Stimulated activated CD4-positive, alpha-beta T cell treated with anti-CD3 and anti-CD28 coated beads, Interleukin-15, amount 100 ng/mL, for 48 hours (primary cell): ENCODE measurements around the gene MRPL1.
A peak's percentile ranks its signal among the peaks of the same experiment; 100 is the strongest.
"Not testable (repeated sequence)": the region's sequence is repeated elsewhere in the genome, so short reads cannot be mapped to it uniquely, and the experiment has no call there.

ENCODE experiments used
- DNase-seq, 2 donors: peaks; one replicate each; pipeline ENCODE4 v3.0.0-alpha.2; 2020; ENCODE audit warnings: low read depth in 2 of 2

The MRPL1 gene

DNA sequence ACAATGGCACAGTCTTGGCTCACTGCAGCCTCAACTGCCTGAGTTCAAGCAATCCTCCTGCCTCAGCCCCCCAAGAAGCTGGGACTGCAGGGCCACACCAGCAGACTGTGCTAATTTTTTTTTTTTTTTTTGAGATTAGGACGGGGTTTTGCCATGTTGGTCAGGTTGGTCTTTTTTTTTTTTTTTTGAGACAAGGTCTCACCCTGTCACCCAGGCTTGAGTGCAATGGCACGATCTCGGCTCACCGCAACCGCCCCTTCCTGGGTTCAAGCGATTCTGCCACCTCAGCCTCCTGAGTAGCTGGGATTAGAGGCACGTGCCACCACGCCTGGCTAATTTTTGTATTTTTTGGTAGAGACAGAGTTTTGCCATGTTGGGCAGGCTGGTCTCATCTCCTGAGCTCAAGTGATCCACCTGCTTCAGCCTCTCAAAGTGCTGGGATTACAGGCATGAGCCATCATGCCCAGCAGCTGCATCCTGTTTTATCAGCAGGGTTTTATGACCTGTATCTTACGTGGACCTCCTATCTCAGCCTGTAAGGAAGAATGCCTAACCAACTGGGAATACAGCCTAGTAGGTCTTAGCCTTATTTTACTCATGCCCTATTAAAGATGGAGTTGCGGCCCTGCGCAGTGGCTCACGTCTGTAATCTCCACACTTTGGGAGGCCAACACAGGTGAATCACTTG is 13.2 kb upstream of the MRPL1 start:
- DNase-seq = no peak

DNA sequence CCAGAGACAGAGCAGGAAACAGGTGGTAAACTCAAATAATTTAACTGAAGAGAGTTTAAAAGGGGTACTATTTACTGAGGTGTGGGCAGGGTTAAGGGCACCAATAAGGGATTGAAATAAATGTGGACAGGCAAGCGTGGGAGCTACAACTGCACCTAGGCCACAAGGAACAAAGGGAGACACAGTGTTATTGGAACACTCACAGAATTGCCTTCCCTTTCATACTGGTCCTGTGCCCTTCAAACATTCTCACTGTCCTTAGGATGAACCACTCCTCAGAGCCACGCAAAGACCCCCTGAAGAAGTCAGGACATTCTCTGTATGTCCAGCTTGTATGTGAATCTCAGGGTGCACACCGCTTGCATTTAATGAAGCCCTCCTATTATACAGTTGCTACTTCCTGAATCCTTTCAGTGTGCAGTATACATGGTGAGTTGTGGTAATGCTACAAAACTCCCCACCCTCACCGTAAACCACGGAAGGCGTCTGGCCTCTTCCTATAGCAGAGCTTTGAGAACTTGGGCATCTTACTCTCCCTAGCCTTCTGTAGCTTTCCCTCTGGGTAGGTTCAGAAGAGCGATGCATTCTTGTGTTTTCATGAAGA is 9.6 kb upstream of the MRPL1 start:
- peak; percentile 43 to 47 for DNase-seq

DNA sequence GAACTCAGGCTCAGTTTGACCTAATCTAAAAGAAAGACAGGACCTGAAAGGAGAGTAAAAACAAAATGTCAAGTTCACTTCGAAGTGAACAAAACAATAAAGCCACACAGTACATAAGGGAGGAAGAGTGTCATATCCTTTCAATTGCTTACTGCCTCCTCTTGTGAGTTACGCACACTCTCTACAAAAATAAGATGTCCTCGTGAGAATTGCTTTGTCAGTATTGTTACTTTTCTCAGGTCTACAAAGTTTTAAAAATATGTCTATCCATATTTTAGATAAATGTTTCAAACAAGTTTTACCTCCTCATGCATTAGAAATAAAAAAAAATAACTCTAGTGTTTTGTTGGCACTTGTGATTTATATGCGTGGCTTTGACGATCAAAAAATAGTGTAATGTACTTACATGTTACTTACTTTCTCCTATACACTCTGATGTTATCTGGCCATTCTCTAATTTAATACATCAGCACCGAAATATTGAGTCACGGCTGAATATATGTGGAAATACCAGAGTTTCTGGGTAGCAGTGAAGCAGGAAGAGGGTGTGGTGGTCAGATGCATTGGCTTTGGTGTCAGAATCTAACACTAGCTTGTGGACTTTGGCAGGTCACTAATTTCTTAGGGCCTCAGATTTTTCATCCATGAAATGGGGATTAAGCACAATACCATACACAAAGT is 8.1 kb upstream of the MRPL1 start:
- no peak for DNase-seq

DNA sequence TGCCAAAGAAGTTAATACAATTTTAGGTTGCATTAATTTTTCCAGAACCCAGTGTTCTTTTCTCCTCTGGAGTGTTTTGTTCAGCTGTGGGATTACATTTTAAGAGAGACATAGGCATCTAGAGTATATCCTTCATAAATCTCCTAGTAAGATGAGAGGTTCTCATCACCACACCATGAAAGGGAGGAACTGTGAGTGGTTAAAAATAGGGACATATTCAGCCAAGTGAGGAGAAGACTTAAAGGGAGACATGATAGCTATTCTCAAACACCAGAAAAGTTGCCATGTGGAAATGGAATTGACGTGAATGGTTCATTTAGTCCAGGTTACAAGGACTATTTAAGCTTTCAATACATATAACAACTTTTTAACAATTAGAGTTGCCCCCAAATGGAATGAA is 6.5 kb upstream of the MRPL1 start:
- no peak for DNase-seq

DNA sequence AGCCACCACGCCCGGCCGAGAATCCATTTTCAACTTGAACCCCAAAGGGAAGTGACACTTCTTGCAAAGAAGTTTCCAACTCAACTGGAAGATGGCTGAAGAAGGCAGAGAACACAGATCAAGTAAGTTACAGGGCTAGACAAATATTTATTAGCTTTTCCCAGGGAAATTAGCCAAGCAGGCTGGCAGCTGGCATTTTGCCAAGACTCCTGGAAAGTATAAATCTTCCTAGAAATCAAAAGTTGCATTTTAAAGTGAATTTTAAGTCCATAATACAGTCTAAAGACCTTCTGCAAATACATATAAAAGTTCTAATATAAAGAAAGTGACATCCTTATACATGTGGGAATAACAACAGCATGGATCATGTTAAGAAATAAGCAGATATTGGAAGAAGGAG is 3.4 kb upstream of the MRPL1 start:
- DNase-seq = no peak

DNA sequence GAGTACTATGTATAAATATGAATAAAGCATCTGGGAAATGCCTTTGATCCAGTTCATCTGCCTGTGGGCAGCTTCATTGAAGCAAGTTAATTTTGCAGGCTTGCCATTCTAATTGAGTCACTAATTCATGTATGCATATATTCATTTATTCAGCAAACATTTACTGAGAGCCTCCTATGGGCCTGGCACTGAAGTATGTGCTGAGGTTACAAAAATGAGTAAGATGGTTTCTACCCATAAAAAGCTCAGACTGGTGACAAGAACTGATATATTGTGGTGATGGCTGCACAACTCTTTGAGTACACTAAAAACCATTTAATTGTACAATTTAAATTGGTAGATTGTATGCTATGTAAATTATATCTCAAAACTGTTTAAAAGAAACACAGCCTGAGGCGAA is 1.1 kb upstream of the MRPL1 start:
- DNase-seq = no peak

DNA sequence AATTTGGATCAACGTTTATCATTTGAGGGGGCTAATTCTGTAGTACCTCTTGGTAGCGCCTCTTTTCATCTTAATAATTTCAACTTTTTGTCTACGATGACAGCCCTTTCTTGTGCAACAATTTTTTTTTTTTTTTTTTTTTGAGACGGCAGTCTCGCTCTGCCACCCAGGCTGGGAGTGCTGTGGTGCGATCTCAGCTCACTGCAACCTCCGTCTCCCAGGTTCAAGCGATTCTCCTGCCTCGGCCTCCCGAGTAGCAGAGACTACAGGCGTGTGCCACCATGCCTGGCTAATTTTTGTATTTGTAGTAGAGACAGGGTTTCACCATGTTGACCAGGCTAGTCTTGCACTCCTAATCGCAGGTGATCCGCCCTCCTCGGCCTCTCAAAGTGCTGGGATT is 711 bp downstream of the MRPL1 start:
- not testable (repeated sequence) for DNase-seq

DNA sequence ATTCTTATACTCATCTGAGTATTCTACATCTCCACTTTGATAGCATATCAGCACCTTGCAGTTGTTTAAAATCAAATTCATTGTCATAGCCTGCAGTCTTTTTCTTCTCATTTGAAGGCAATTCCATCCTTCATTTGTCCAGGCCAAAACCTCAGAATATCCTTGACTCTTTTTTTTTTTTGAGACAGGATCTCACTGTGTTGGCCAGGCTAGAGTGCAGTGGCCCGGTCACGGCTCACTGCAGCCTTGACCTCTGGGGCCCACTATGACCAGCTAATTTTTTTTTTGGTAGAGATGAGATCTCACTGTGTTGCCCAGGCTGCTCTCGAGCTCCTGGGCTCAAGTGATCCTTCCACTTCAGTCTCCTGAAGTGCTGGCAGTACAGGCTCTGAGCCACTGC is 2.6 kb downstream of the MRPL1 start:
- DNase-seq = no peak

DNA sequence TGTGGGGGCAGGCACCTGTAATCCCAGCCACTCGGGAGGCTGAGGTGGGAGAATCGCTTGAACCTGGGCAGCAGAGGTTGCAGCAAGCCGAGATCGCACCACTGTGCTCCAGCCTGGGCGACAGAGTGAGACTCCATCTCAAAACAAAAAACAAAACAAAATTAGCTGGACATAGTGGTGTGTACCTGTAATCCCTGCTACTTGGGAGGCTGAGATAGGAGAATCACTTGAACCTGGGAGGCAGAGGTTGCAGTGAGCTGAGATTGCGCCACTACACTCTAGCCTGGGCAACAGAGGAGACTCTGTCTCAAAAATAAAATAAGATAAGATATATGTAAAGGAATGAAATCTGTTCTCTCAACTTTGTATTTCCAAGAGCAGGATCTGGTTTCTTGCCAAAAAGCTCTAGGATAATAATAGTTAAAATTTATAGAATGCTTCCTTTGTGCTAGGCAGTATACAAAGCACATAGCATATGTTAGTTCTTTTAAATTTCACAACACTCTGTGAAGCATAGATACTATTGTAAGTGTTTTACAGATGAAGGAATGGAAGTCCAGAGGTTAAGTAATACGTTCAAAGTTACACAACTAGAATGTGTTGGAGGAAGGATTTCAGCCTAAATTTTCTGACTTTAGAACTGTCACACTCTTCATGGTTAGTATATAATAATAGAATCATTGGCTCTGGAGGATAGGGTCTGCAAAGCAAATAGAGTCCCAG is 10.3 kb downstream of the MRPL1 start:
- no peak for DNase-seq

DNA sequence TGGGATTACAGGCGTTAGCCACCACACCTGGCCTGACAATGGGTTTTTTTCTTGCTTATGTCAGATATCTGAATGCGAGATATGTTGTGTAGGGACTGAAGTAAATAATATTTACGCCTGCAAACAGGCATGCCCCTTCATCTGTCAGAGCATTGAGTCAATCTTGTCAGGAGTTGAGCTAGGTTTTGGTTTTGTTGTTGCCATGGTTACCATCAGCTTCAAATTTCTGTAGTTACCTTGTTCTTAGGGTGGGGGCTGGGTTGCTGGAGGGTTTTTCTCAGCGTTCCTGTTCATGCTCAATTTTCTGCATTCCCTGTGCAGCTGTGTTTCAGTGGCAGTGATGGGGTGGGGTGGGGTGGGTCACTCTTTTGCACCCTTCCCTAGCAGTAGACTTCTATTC is 14.5 kb downstream of the MRPL1 start:
- no peak for DNase-seq

DNA sequence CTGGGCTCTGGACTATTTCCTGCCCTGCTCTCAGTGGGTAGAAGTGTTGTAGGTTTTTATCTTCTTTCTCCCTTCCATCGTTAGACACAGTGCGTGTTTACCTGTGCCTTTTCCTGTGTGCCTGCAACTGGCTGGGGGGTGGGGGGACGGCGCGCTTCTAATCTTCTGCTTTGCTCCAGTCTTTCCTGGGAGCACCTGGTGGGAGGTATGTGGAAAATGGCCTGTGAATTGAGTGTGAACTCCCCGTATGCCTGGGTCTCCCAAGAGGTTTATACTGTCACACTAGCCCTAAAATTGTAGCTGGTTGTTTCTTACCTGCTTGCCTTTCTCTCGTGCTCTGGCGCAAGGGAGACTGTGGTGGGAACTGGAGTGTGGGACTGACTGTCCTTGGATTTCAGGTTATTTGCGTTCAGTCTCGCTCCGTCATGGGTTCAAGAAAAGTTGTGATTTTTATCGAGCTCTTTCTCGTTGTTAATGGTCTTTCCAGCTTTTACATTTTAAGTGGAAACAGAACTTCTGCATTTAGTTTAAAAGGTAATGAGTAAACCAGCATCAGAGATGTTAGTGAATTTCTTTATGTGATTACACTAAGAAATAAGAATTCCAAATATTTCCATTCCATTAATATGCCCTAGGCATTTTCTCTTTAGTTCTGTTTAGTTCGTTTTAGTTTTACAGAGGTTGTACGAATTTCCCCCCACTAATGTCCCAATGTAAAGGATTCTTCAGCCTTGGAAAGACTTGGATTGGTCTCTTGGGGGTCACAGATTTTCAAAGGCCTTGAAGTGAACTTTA is 15.3 kb downstream of the MRPL1 start:
- no peak for DNase-seq

DNA sequence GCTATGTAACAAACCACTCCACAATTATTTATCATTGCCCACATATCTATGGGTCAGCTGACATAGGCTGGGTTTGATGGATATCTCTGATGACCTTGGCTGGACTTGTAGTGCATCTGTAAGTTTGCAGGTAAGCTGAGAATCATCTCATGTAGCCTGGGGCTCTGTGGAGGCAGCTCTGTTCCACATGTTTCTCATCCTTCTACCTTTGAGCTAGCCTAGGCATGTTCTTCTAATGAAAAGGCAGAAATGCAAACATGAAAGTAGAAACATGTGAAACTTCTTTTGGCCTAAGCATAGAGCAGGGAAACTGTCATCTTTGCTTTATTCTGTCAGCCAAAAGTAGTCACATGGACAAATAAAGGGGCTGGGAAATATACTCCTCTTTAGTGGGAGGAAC is 18.2 kb downstream of the MRPL1 start:
- DNase-seq = no peak

DNA sequence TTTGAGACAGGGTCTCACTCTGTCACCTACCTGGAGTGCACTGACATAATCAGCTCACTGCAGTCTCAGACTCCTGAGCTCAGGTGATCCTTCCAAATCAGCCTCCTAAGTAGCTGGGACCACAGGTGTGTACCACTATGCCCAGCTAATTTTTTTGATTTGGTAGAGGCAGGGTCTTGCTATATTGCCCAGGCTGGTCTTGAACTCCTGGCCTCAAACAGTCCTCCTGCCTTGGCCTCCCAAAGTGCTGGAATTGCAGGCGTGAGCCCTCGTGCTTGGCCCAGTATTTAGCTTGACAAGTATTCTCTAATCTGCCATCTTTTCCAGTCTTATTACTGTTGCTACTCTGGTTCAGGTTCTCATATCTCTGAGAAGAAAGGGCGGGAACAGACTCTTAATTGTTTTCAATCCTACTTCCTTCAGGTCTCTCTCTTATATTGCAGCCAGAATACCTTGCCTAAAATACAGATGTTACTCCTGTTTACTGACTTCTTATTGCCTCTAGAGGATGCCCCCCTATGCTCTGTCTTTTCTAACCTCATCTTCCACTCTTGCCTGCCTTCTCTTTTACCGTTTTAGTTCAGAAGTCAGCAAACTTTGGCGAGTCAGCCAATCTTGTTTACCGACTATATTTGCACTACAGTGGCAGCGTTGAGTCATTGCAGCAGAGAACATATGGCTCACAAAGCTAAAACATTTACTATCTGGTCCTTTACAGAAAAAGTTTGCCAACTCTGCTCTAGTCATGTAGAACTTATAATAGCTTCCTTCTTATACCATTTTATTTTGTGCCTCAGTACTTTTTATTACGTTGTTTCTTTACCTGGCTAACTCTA is 19.0 kb downstream of the MRPL1 start:
- DNase-seq = no peak

DNA sequence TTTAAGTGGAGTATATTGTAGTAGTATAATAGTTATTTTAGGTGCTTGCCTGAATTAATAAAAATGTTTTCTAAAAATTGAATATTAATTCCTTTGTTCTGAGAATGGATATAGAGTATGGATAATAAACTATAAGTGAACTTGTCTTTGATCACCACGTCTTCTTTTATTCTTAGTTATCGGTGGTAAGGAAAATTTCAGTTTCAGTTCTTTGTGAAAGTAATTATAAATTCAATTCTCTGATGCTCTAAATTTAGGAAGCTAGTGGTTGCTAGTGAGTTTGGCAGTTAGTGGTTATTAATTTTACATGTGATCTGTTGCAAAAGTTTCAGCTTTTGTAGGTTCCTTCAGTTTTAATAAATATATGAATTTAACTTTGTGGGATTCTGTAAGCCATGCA is 30.8 kb downstream of the MRPL1 start:
- DNase-seq = no peak

DNA sequence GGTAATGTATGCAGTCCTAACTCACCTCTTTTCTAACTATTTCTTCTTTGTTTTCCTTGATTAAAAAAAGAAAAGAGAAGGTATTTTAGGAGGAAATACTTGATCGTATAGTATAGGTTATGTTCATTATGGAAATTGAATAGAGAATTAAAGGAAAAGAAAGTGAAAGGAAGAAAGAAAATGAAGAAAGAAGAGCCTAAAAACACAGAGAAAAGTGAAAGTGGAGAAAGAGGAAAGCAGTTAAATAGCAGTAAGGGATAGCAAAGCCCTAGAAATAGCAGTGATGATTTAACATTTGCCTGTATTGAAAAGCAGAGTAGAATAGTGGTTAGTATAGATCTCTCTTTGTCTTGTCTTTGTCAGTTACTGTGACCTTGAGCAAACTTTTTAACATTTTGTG is 37.0 kb downstream of the MRPL1 start:
- no peak for DNase-seq

DNA sequence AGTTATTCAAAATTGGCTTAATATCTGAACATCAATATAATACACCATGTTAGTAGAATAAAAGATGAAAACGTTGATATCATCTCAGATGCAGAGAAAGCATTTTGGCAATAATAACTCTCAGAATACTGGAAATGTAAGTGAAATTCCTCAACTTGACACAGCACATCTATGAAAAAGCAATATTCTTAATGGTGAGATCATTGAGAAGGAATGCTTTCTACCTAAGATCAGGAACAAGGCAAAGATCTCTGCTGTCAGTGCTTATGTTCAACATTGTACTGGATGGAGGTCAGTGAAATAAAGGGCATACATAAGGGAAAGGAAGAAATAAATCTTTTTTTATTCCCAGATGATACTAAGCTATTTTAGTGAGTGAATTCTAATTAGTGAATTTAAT is 40.6 kb downstream of the MRPL1 start:
- no peak for DNase-seq

DNA sequence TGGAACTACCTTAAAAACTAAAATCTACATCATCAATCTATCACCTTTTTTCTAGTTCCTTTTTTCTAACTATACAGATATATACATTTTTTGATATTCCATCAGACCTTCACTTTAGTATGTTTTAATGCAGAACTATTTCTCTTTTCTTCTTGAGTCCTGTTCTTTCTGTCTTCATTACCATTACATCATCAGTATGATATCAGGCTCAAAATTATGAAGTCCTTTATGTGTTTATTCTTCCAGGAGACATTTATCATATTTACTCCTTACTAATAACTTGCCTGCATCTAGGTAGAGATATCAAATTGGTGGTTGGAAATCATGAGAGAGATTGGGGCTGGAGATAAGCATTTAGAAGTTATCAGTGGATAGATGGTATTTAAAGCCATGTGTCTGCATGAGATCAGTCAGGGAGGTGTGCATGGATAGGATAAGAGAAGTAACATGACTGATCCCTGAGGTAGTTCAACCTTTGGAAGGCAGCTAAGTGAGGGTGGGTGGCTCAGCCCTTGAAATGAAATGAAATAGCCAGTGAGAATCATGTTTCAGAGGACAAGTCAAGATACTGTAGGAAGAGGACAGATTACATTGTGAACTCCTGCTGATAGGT is 43.1 kb downstream of the MRPL1 start:
- DNase-seq = no peak

DNA sequence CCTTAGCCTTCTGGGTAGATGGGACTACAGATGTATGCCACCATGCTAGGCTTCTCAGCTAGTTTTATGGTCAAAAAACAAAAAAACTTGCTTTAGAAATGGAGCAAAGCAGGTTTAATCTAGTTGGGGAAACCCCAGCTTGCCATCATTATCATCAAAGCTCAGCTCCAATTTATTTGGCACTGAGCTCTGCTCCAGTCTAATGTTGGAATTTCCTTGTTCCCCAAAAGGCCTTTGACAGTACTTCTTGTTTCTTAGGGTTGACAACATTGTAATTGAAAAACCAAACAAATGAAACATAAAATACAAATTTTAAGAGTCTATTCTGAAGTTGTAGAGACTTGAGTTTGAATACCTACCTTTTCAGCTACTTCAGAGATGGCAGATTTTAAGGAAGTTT is 48.0 kb downstream of the MRPL1 start:
- DNase-seq = no peak

DNA sequence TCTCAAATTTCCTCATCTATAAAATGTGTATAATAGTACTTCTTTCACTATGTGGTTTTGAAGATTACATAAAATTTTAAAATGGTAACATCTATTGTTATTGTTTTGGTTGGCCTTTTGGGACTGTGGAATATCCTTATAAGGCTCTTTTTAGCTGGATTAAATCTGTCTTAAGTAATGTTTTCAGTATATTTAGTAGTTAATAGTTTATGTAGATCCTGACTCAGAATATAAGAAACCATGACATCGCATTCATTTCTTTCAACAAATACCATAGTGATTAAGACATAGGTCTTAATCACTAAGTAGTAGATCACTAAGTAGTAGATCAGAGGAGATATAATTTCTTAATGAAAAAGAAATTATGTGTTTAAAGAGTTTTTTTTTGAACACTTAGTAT is 48.5 kb downstream of the MRPL1 start:
- DNase-seq = no peak

DNA sequence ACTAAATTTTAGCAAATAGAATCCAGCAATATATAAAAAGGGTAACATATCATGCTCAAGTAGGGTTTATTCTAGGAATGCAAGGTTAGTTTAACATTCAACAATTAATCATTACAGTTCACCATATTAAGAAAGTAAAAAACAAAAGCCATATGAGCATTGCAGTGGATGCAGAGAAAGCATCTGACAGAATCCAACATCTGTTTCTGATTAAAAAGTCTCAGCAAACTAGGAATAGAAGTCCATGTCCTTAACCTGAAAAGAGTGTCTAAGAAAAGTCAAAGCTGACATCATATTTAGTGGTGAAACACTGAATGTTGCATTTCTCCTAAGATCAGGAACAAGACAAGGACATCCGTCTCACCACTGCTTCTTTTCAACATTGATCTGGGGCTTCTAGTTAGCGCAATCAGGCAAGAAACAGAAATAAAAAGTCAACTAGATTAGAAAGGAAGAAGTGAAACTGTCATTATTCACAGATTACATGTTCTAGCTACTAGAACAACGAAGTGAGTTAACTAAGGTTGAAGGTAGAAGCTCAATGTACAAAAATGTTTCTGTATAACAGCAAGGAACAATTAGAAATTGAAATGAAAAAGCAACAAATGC is 49.3 kb downstream of the MRPL1 start:
- DNase-seq = no peak
